Ramos (cell line): ENCODE results near the gene RNF44.

Experiments used
- in situ Hi-C: fragments of 300-500 bp; cut with MboI; formaldehyde crosslinking; loops from one replicate; pipeline ENCODE4 v1.14.3; 2022; ENCODE audit warnings: low sequenced_read_pairs; ENCODE audit not compliant: unreplicated experiment

Gene RNF44

DNA sequence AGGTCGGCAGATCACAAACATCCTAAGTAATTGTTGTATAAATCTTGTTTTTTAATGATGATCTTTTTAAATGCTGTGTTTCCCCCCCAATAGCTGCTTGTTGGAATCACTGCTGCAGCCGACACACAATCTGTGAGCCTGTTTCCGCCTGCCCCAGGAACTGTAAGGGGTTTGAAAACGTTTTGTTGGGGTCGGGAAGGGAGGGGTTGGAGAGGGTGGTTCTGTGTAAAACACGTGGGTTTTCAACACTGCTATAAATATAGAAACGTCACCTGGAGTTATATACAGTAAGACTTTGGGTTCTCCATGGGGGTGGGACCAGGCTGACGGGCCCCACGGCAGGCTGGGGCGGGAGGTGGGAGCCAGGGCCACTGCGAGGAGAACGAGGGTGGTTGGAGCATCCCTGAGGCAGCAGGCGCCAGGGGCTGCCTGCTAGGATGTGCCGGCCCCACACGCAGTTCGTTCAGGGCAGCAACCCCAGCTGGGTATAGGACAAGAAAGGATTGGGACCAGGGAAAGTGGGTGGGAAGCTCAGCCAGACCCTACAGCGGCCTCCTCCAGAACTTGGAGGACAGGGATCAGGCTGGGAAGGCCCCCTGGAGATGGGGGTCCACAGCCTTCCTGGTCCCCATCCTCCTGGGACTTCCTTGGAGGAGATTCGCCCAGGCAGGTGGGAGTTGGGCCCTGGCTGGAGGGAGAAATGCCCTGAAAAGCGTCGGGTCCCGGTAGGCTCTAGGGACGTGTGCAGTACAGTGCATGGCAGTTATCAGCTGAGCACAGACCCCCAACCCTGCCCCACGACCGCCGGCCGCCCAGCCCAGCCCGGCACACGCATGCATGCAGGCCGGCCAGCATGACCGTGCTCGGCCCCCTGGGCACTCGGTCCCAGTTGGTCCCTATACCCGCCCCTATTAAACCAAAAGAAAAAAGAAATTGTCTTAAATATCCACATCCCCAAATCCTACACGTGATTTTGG is 9.7 kb downstream of the RNF44 start:
- in situ Hi-C loops, result loop anchor here (25.0 kb wide), 1 partner anchor 960 kb away; the partner anchor contains the start of gene PDLIM7

- in situ Hi-C loops, result loop anchor here (25.0 kb wide), 1 partner anchor 961 kb away; the partner anchor contains the start of gene PDLIM7
Measured at GRCh38 chr5:176526462-176526861, 10.7 kb downstream of the RNF44 start.

- in situ Hi-C loops, result loop anchor here (25.0 kb wide), 1 partner anchor 962 kb away; the partner anchor contains the start of gene PDLIM7
Measured at GRCh38 chr5:176525677-176526076, 11.5 kb downstream of the RNF44 start.

GRCh38 chr5:176524987-176525386 is 12.2 kb downstream of the RNF44 start:
- in situ Hi-C loops, result loop anchor here (25.0 kb wide), 1 partner anchor 962 kb away; the partner anchor contains the start of gene PDLIM7

- in situ Hi-C loops, result no loop called here
Measured at GRCh38 chr5:176524138-176524537, 13.1 kb downstream of the RNF44 start.

DNA sequence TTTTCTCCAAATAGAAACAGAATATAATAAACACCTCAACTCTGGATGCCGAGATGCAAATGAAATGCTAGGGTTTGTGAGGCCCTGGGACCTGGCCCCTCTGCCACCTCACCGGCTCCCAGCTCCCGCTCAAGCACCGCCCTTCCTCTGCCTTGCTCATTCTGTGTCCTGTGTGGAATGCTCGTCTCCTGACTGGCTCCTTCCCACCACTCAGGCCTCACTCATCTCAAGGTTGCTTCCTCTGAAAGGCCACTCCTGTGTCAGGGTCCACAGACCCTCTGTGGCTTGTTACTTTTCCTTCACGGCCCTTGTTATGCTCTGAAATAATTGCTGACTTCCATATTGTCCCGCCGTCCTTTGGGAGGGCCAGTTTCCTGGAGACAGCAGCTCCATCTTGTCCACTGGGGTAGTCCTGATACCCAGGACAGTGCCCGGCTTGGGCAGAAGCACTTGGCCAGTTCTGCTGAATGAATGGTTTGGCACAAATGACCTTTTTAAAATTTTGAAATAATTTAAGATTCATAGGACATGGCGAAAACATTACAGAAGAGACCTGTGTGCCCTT is 15.4 kb downstream of the RNF44 start:
- in situ Hi-C loops, result no loop called here

DNA sequence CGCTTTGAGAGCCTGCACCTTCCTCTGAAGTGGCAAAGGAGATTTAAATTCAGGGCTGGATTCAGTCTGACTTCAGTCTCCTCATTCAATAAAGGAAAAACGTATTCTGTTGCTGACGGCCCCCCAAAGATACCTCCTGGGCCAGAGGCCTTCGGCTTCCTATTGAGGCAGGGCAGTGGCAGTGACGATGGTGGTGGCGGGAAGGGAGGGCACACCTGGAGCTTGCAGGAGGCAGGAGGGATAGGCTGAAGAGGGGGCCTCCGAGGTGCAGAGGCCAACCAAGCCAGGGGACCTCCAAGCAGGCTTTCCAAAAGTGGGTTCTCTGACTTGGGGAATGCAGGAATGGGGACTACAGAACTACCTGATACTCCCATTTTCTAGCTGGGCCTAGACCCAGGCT is 15.9 kb downstream of the RNF44 start:
- in situ Hi-C loops, result no loop called here

DNA sequence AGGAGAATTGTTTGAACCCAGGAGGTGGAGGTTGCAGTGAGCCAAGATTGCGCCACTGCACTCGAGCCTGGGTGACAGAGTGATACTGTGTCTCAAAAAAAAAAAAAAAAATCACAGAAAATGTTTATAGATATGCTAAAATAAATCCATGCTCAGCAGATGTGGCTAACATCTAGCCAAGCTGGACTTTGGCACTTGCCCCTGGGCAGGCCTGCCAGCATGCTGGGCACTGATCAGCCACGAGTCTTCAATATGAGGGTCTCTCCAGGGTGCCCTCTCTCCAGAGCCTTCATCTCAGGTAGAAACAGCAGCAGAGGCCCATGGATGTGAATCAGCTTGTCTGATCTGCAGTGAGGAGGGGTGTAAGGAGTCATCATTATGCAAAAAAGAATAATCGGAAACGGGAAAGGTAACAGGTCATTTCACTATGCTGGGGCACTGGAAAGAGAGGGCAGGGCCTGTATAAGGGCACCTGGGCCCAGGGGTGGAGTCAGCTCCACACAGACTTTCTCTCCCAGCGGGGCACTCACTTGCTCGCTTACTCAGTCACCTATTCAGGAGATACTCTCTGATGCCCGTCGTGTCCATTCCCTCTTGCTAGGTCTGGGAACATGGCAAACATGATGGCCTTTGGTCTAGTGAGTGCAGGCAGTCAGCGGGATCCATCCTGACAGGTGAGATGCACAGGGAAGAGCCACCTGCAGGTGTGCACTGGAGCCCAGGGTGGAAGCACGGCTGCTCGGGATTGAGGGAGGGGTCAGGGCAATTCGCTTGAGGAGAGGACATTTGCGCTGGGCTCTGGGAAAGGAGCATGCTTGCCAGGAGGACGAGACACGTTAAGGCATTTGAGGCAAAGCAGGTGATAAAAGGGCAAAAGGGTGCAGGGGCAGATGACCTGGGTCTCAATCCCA is 17.1 kb downstream of the RNF44 start:
- in situ Hi-C loops, result no loop called here

- in situ Hi-C loops, result no loop called here
Measured at GRCh38 chr5:176517053-176517661, 20.0 kb downstream of the RNF44 start.

- in situ Hi-C loops, result no loop called here
Measured at GRCh38 chr5:176515396-176515795, 21.8 kb downstream of the RNF44 start.

DNA sequence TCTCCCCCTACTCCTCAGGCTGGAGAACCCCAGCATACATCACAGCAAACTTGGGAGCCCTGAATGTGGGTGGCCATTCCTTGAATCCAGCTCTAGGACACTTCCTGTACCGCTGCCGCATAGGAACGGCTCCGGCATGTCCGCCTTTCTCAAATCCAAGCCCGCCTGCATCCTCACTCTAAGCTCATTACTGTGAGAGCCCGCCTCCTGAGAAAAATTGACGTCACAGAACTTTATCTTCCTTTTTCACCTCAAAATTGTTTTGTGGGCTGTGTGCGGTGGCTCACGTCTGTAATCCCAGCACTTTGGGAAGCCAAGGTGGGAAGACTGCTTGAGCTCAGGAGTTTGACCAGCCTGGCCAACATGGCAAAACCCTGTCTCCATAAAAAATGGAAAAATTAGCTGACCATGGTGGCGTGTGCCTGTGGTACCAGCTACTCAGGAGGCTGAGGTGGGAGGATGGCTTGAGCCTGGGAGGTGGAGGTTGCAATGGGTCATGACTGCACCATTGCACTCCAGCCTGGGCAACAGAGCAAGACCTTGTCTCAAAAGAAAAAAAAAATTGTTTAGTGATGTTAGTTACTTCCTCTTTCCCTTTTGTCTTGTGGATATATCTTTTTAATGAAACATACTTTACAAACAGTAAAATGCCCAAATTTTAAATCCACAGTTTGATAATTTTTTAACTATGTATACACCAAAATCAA is 22.8 kb downstream of the RNF44 start:
- in situ Hi-C loops, result no loop called here

GRCh38 chr5:176513788-176514187 is 23.4 kb downstream of the RNF44 start:
- in situ Hi-C loops, result no loop called here

GRCh38 chr5:176508603-176509002 is 28.6 kb downstream of the RNF44 start:
- in situ Hi-C loops, result no loop called here

DNA sequence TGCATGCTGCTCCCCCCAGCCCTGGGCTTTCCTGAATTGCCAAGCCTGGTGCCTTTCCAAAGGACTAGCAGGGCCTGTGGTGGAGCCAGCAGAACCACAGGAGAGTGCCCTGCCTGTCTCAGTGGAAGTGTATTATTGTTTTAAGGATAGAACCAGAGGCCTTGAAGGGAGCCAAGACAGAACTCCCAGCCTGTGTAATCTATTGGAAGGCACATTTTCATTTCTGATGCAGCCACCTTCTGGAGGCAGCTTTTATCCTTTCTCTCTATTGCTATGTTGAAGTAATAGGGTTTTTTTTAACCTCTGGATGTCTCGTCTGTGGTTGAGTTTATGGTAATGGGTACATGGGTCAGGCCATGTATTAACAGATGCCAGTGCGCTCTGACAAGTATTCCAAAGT is 29.3 kb downstream of the RNF44 start:
- in situ Hi-C loops, result no loop called here

DNA sequence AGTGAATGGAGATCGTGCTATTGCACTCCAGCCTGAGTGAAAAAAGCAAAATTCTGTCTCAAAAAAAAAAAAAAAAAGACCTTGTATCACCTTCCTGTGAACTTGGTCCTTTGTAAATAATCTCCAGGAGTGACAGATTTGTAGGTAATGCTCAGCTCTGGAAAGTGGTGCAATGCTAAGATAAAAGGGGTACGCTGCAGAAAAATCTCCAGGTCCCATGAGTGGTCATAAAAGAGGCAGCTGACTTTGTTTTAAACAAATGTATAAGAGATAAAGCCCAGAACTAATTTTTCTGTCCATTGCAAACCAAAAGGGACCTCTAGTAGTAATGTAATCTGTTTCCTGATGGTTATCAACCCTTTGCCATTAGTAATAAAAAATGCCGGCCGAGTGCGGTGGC is 33.7 kb downstream of the RNF44 start:
- in situ Hi-C loops, result no loop called here

- in situ Hi-C loops, result no loop called here
Measured at GRCh38 chr5:176501333-176501732, 35.9 kb downstream of the RNF44 start.

GRCh38 chr5:176500511-176500910 is 36.7 kb downstream of the RNF44 start:
- in situ Hi-C loops, result no loop called here

GRCh38 chr5:176499273-176499672 is 37.9 kb downstream of the RNF44 start:
- in situ Hi-C loops, result no loop called here

DNA sequence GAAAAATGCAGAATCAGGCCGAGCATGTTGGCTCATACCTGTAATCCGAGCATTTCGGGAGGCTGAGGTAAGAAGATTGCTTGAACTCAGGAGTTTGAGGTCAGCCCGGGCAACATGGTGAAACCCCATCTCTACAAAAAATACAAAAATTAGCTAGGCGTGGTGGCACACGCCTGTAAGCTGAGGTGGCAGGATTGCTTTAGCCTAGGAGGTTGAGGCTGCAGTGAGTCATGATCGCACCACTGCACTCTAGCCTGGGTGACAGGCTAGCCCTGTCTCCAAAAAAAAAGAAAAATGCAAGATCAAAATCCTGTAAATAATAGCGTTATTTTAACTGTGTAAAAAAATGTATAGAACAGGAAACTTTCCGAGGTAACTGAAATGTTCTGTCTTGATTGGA is 39.4 kb downstream of the RNF44 start:
- in situ Hi-C loops, result no loop called here
